GM23338 (cell line): Measurements from ENCODE around the gene CHMP3. TPM values are rescaled to one million over a fixed set of nuclear protein-coding genes. Genes with fewer than 3 reads are reported as not detected.
"Not testable (repeated sequence)": the region's sequence is repeated elsewhere in the genome, so short reads cannot be mapped to it uniquely, and the experiment has no call there.

Experiments
- ATAC-seq: fragments of 200-7000 bp; cut with Tn5 transposase; 3 replicates; pipeline ENCODE4 v1.9.1; 2020
- DNase-seq: peaks from one replicate; pipeline ENCODE4 v3.0.0-alpha.2; 2015; ENCODE audit warnings: low spot score
- H2AFZ ChIP-seq: fragments of 200-600 bp; sonication (generic); 2 replicates; pipeline ENCODE4 v1.8.0; 2016; ENCODE audit warnings: antibody characterized with exemption, mild to moderate bottlenecking, moderate library complexity
- H3F3A ChIP-seq: fragments of 200-600 bp; sonication (generic); replicated peaks from 2 replicates; pipeline ENCODE4 v1.8.0; 2017; ENCODE audit warnings: antibody characterized with exemption, mixed run types, low read depth
- H3K27ac ChIP-seq: fragments of 200-600 bp; sonication (generic); 2 replicates; pipeline ENCODE4 v1.6.1; 2016; ENCODE audit warnings: low read depth
- H3K27me3 ChIP-seq: fragments of 200-600 bp; sonication (generic); 2 replicates; pipeline ENCODE4 v1.8.0; 2016; ENCODE audit warnings: mild to moderate bottlenecking, mixed run types, moderate library complexity; ENCODE audit not compliant: insufficient read depth
- H3K36me3 ChIP-seq: fragments of 200-600 bp; sonication (generic); 2 replicates; pipeline ENCODE4 v1.8.0; 2016; ENCODE audit warnings: mild to moderate bottlenecking; ENCODE audit not compliant: insufficient read depth
- H3K4me1 ChIP-seq: fragments of 200-600 bp; sonication (generic); 2 replicates; pipeline ENCODE4 v1.8.0; 2016; ENCODE audit warnings: mild to moderate bottlenecking, moderate library complexity; ENCODE audit not compliant: insufficient read depth
- H3K4me2 ChIP-seq: fragments of 200-600 bp; sonication (generic); 2 replicates; pipeline ENCODE4 v1.7.1; 2017; ENCODE audit warnings: mixed run types
- H3K4me3 ChIP-seq: fragments of 200-600 bp; sonication (generic); 2 replicates; pipeline ENCODE4 v1.6.1; 2016; ENCODE audit warnings: mixed run types
- H3K79me2 ChIP-seq: fragments of 200-600 bp; sonication (generic); replicated peaks from 2 replicates; pipeline ENCODE4 v1.8.0; 2017; ENCODE audit warnings: mild to moderate bottlenecking; ENCODE audit not compliant: insufficient read depth
- H3K9me2 ChIP-seq: fragments of 200-600 bp; sonication (generic); 2 replicates; pipeline ENCODE4 v1.8.0; 2017; ENCODE audit not compliant: insufficient read depth
- H4K20me1 ChIP-seq: fragments of 200-600 bp; sonication (generic); replicated peaks from 2 replicates; pipeline ENCODE4 v1.8.0; 2017; ENCODE audit warnings: mild to moderate bottlenecking; ENCODE audit not compliant: insufficient read depth
- H3K27ac Mint-ChIP-seq: 2 replicates; pipeline ENCODE4 v1.8.0; 2020; ENCODE audit warnings: inconsistent platforms, mild to moderate bottlenecking, moderate library complexity, mixed read lengths
- H3K27me3 Mint-ChIP-seq: 3 replicates; pipeline ENCODE4 v1.8.0; 2022; ENCODE audit warnings: low read depth, mild to moderate bottlenecking, moderate library complexity, mixed read lengths, inconsistent platforms; ENCODE audit not compliant: insufficient read depth, poor library complexity
- H3K36me3 Mint-ChIP-seq: 3 replicates; pipeline ENCODE4 v1.8.0; 2021; ENCODE audit warnings: low read depth, mild to moderate bottlenecking, inconsistent platforms, moderate library complexity, mixed read lengths
- H3K4me1 Mint-ChIP-seq: 3 replicates; pipeline ENCODE4 v1.8.0; 2020; ENCODE audit warnings: mild to moderate bottlenecking, inconsistent platforms, mixed read lengths
- H3K4me3 Mint-ChIP-seq: 3 replicates; pipeline ENCODE4 v1.8.0; 2021; ENCODE audit warnings: moderate library complexity, mild to moderate bottlenecking, inconsistent platforms, mixed read lengths
- H3K9me3 Mint-ChIP-seq: 3 replicates; pipeline ENCODE4 v1.8.0; 2020; ENCODE audit warnings: moderate library complexity, mild to moderate bottlenecking, inconsistent platforms, mixed read lengths
- CTCF ChIP-seq, 2 experiments: fragments of 200-600 bp in 1 of 2; sonication (generic) in 1 of 2; conservative IDR thresholded peaks; 2 replicates each; pipeline versions ENCODE4 v1.5.1 to v1.6.1; 2016 to 2017; ENCODE audit warnings: antibody characterized with exemption in 2 of 2, low read depth in 2 of 2, mild to moderate bottlenecking in 2 of 2, moderate library complexity in 1 of 2
- EZH2 ChIP-seq: fragments of 200-600 bp; sonication (generic); IDR thresholded peaks from one replicate; pipeline ENCODE4 v1.8.0; 2017; ENCODE audit warnings: antibody characterized with exemption, mild to moderate bottlenecking, low read depth; ENCODE audit not compliant: unreplicated experiment
- EZH2phosphoT487 ChIP-seq: fragments of 200-600 bp; sonication (generic); IDR thresholded peaks from one replicate; pipeline ENCODE4 v1.8.1; 2018; ENCODE audit warnings: antibody characterized with exemption; ENCODE audit not compliant: unreplicated experiment
- JUNB ChIP-seq: IDR thresholded peaks from one replicate; pipeline ENCODE4 v1.6.1; 2016; ENCODE audit warnings: antibody characterized with exemption; ENCODE audit not compliant: unreplicated experiment
- NANOG ChIP-seq: IDR thresholded peaks from 2 replicates; pipeline ENCODE4 v1.6.1; 2016; ENCODE audit warnings: antibody characterized with exemption, borderline replicate concordance
- polyA plus RNA-seq: library from polyadenylated mRNA; unstranded; fragments of >200 nt; fragmentation: Nextera tagmentation; extraction: Ambion mirVana; gene quantifications from 2 replicates; pipeline ENCODE4 v1.2.1, GENCODE V29; 2016
- total RNA-seq: library from RNA; depleted of rRNA; stranded (reverse); fragments of >200 nt; shearing (Covaris generic); gene quantifications from 2 replicates; pipeline ENCODE4 v1.2.3, GENCODE V29; 2014
- TF ChIP-seq, protein P1 (sequence below): IDR thresholded peaks from one replicate; pipeline ENCODE4 v1.6.1; 2018; ENCODE audit warnings: antibody characterized with exemption; ENCODE audit not compliant: unreplicated experiment
- TF ChIP-seq, protein P2 (sequence below): IDR thresholded peaks from 2 replicates; pipeline ENCODE4 v1.6.1; 2016; ENCODE audit warnings: antibody characterized with exemption

The CHMP3 gene
- total and polyA plus RNA-seq, 2 experiments from 2014 or later = 15.5 to 15.6 TPM

- TF ChIP-seq, protein P1, sequence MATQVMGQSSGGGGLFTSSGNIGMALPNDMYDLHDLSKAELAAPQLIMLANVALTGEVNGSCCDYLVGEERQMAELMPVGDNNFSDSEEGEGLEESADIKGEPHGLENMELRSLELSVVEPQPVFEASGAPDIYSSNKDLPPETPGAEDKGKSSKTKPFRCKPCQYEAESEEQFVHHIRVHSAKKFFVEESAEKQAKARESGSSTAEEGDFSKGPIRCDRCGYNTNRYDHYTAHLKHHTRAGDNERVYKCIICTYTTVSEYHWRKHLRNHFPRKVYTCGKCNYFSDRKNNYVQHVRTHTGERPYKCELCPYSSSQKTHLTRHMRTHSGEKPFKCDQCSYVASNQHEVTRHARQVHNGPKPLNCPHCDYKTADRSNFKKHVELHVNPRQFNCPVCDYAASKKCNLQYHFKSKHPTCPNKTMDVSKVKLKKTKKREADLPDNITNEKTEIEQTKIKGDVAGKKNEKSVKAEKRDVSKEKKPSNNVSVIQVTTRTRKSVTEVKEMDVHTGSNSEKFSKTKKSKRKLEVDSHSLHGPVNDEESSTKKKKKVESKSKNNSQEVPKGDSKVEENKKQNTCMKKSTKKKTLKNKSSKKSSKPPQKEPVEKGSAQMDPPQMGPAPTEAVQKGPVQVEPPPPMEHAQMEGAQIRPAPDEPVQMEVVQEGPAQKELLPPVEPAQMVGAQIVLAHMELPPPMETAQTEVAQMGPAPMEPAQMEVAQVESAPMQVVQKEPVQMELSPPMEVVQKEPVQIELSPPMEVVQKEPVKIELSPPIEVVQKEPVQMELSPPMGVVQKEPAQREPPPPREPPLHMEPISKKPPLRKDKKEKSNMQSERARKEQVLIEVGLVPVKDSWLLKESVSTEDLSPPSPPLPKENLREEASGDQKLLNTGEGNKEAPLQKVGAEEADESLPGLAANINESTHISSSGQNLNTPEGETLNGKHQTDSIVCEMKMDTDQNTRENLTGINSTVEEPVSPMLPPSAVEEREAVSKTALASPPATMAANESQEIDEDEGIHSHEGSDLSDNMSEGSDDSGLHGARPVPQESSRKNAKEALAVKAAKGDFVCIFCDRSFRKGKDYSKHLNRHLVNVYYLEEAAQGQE = no peak
- TF ChIP-seq EZH2 = no peak
Measured at GRCh38 chr2:86592547-86593230, 29.4 kb upstream of the CHMP3 start (continued).

DNA sequence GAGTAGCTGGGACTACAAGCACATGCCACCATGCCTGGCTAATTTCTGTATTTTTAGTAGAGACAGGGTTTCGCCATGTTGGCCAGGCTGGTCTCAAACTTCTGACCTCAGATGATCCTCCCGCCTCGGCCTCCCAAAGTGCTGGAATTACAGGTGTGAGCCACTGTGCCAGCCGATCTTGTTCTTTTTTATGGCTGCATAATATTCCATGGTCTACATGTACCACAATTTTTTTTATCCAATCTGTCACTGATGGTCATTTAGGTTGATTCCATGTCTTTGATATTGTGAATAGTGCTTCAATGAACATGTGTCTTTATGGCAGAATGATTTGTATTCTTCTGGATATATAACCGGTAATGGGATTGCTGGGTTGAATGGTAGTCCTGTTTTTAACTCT is 26.5 kb upstream of the CHMP3 start:
- H3F3A ChIP-seq, H3K36me3 Mint-ChIP-seq, H3K9me3 Mint-ChIP-seq, H4K20me1 ChIP-seq, DNase-seq, H3K4me1 Mint-ChIP-seq, H3K4me3 ChIP-seq, H3K27me3 Mint-ChIP-seq, H3K36me3 ChIP-seq, H3K4me3 Mint-ChIP-seq, H3K27ac ChIP-seq, H2AFZ ChIP-seq, H3K27me3 ChIP-seq, H3K9me2 ChIP-seq, H3K4me2 ChIP-seq, ATAC-seq, H3K79me2 ChIP-seq, H3K27ac Mint-ChIP-seq, H3K4me1 ChIP-seq: not testable (repeated sequence)

DNA sequence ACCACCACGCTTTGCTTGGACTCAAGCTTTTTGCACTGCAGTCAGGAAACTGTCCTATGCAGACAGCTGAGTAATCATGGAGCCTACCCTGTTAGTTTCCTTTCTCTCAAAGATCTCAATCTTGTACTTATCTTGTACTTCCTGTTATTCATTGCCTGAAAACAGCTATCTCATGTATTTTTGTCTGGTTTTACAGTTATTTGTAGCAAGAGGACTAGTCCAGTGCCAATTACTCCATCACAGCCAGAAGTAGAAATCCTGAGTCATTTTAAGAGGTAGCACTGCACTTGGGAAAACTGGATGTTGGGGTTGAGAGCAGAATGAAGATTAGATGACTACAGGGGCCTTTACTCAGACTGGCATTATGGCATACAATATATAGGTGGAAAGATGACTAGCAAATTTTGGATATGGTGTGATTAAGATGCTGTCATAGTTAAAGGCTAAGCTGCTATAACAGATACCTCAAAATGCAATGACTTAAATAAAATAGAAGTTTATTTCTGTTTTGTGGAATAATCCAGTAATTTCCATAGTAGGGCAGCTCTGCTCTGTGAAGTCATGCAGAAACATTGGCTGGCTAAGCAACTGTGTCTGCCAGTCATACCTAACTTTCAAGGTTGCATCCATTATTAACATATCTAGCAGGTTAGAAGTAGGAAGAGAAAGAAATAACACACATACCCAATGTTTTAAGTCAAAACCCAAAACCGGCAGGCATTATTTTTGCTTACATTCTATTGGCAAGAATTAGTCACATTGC is 21.1 kb upstream of the CHMP3 start:
- ATAC-seq (no peak), DNase-seq (no peak)
- no peak overlapping the region for H3K27ac ChIP-seq
- H3K9me2 ChIP-seq = no peaks in the 10 kb centered on the region
- no peaks in the 10 kb centered on the region for H4K20me1 ChIP-seq
- H3K4me3 ChIP-seq = no peak overlapping the region
- Mint-ChIP-seq H3K4me3 (no peak overlapping the region), H3K9me3 (no peaks in the 10 kb centered on the region), H3K27me3 (no peaks in the 10 kb centered on the region), H3K4me1 (no peaks in the 10 kb centered on the region), H3K36me3 (no peaks in the 10 kb centered on the region), H3K27ac (no peak overlapping the region)
- no peaks in the 10 kb centered on the region for H3F3A ChIP-seq
- H3K36me3 ChIP-seq = no peaks in the 10 kb centered on the region
- TF ChIP-seq, protein P2, sequence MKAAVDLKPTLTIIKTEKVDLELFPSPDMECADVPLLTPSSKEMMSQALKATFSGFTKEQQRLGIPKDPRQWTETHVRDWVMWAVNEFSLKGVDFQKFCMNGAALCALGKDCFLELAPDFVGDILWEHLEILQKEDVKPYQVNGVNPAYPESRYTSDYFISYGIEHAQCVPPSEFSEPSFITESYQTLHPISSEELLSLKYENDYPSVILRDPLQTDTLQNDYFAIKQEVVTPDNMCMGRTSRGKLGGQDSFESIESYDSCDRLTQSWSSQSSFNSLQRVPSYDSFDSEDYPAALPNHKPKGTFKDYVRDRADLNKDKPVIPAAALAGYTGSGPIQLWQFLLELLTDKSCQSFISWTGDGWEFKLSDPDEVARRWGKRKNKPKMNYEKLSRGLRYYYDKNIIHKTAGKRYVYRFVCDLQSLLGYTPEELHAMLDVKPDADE = no peak
- TF ChIP-seq CTCF (conservative IDR thresholded peaks at IDR 0.05; ENCODE audit: low read depth in 2 of 2) (no peak), JUNB (no peak), EZH2phosphoT487 (no peak), NANOG (no peak)
- H3K27me3 ChIP-seq = no peaks in the 10 kb centered on the region
- no peak overlapping the region for H2AFZ ChIP-seq
- H3K4me1 ChIP-seq = no peaks in the 10 kb centered on the region
- no peaks in the 10 kb centered on the region for H3K79me2 ChIP-seq
- H3K4me2 ChIP-seq = no peak overlapping the region
